WTC11 (cell line): ENCODE results near the gene SH3YL1. TPM values are rescaled to one million over a fixed set of nuclear protein-coding genes. Genes with fewer than 3 reads are reported as not detected.

Source experiments
- ATAC-seq: fragments of 200-7000 bp; cut with Tn5 transposase; 2 replicates; pipeline ENCODE4 v1.10.0; 2021; ENCODE audit warnings: mild to moderate bottlenecking, moderate library complexity
- CTCF ChIA-PET: fragments of 300-600 bp; sonication (Branson Sonifier 250); formaldehyde crosslinking; loops from one replicate; lab custom pipeline; 2021; ENCODE audit warnings: antibody characterized with exemption; lab: Charles Lee
- POLR2A ChIA-PET: fragments of 350-600 bp; sonication (Branson Sonifier 250); formaldehyde crosslinking; loops from one replicate; lab custom pipeline; 2021; ENCODE audit warnings: antibody characterized with exemption; lab: Charles Lee
- DNase-seq: peaks from one replicate; pipeline ENCODE4 v3.0.0; 2021; ENCODE audit warnings: low spot score
- H3K27ac Mint-ChIP-seq: 2 replicates; pipeline ENCODE4 v1.8.0; 2021; ENCODE audit warnings: mixed read lengths
- H3K27me3 Mint-ChIP-seq: 2 replicates; pipeline ENCODE4 v1.8.0; 2021; ENCODE audit warnings: low read depth, mild to moderate bottlenecking, moderate library complexity, mixed read lengths
- H3K36me3 Mint-ChIP-seq: 2 replicates; pipeline ENCODE4 v1.8.0; 2021; ENCODE audit warnings: mixed read lengths
- H3K4me1 Mint-ChIP-seq: 2 replicates; pipeline ENCODE4 v1.8.0; 2022; ENCODE audit warnings: mixed read lengths
- H3K4me3 Mint-ChIP-seq: 2 replicates; pipeline ENCODE4 v1.8.0; 2021; ENCODE audit warnings: mild to moderate bottlenecking, moderate library complexity, mixed read lengths
- H3K9me3 Mint-ChIP-seq: 2 replicates; pipeline ENCODE4 v1.8.0; 2021; ENCODE audit warnings: mixed read lengths
- ARID4B ChIP-seq: sonication (generic); formaldehyde crosslinking; IDR thresholded peaks from 2 replicates; pipeline ENCODE4 v1.8.0; 2023; ENCODE audit warnings: missing genetic modification reagents, mild to moderate bottlenecking, borderline replicate concordance
- ATF1 ChIP-seq: sonication (generic); formaldehyde crosslinking; IDR thresholded peaks from 2 replicates; pipeline ENCODE4 v1.8.1; 2023; ENCODE audit warnings: mild to moderate bottlenecking, moderate library complexity, missing genetic modification reagents
- ATF6 ChIP-seq: sonication (generic); formaldehyde crosslinking; IDR thresholded peaks from 2 replicates; pipeline ENCODE4 v1.8.1; 2023; ENCODE audit warnings: mild to moderate bottlenecking, missing genetic modification reagents
- ELF4 ChIP-seq: sonication (generic); formaldehyde crosslinking; IDR thresholded peaks from 2 replicates; pipeline ENCODE4 v1.8.1; 2022; ENCODE audit warnings: low read depth, mild to moderate bottlenecking, moderate library complexity, missing genetic modification reagents
- FOXP1 ChIP-seq: sonication (generic); formaldehyde crosslinking; IDR thresholded peaks from 2 replicates; pipeline ENCODE4 v1.8.0; 2022; ENCODE audit warnings: missing genetic modification reagents, mild to moderate bottlenecking, moderate library complexity, borderline replicate concordance
- IRF1 ChIP-seq: sonication (generic); formaldehyde crosslinking; IDR thresholded peaks from 2 replicates; pipeline ENCODE4 v1.8.0; 2023; ENCODE audit warnings: missing genetic modification reagents
- MYBL2 ChIP-seq: sonication (generic); formaldehyde crosslinking; IDR thresholded peaks from 2 replicates; pipeline ENCODE4 v1.8.1; 2023; ENCODE audit warnings: mild to moderate bottlenecking, moderate library complexity, missing genetic modification reagents
- SMAD3 ChIP-seq: sonication (generic); formaldehyde crosslinking; IDR thresholded peaks from 2 replicates; pipeline ENCODE4 v1.8.0; 2022; ENCODE audit warnings: missing genetic modification reagents, mild to moderate bottlenecking, borderline replicate concordance
- TEAD1 ChIP-seq: sonication (generic); formaldehyde crosslinking; IDR thresholded peaks from 2 replicates; pipeline ENCODE4 v1.8.0; 2022; ENCODE audit warnings: mild to moderate bottlenecking, missing genetic modification reagents
- ZMAT4 ChIP-seq: fragments of 250-450 bp; sonication (Bioruptor Pico); IDR thresholded peaks from 2 replicates; pipeline ENCODE4 v1.9.0; 2021; ENCODE audit warnings: mild to moderate bottlenecking
- ZNF138 ChIP-seq: sonication (generic); formaldehyde crosslinking; conservative IDR thresholded peaks from 2 replicates; pipeline ENCODE4 v1.8.1; 2022; ENCODE audit warnings: mild to moderate bottlenecking, moderate library complexity, missing genetic modification reagents
- ZNF317 ChIP-seq: sonication (generic); formaldehyde crosslinking; IDR thresholded peaks from 2 replicates; pipeline ENCODE4 v1.8.1; 2023; ENCODE audit warnings: low read depth, mild to moderate bottlenecking, moderate library complexity, missing genetic modification reagents, borderline replicate concordance
- total RNA-seq: library from RNA; stranded (reverse); gene quantifications from 3 replicates; pipeline ENCODE4 v1.2.3, GENCODE V29; 2021
- TF ChIP-seq, protein P1 (sequence below): sonication (generic); formaldehyde crosslinking; IDR thresholded peaks from 2 replicates; pipeline ENCODE4 v1.8.0; 2022; ENCODE audit warnings: mild to moderate bottlenecking, missing genetic modification reagents

Gene SH3YL1
- total RNA-seq, 1 experiment from 2014 or later = 26.4 TPM

GRCh38 chr2:275466-275865 is 11.6 kb upstream of the SH3YL1 start (continued):
- TF ChIP-seq ZNF317 (CRISPR knock-in tag) (no peak), ELF4 (CRISPR knock-in tag) (no peak), ATF1 (CRISPR knock-in tag) (no peak), TEAD1 (no peak)

DNA sequence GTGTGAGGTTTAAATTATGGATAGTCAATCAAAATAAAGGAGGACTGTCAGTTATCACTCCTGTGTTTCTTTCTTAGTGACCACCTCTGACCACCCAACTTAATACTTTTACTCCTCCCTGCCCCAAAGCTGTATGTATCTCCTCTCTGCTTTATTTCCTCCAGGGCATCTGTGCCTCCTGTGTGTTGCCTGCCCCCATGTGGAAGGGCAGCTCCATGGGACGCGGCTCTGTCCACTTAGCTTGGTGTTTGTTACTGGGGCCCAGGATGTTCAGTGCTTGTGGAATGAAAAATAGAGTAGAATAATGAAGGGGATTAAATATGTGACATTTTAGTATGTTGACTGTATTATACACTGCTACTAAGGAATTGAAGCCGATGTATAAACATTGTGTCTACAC is 10.7 kb upstream of the SH3YL1 start:
- no peak overlapping the region for H3K27ac Mint-ChIP-seq
- TF ChIP-seq IRF1 (CRISPR knock-in tag) (no peak), FOXP1 (CRISPR knock-in tag) (no peak), MYBL2 (CRISPR knock-in tag) (no peak), ZNF138 (no peak), SMAD3 (CRISPR knock-in tag) (no peak), ZMAT4 (CRISPR knock-in tag) (no peak)
- TF ChIP-seq, protein P1, sequence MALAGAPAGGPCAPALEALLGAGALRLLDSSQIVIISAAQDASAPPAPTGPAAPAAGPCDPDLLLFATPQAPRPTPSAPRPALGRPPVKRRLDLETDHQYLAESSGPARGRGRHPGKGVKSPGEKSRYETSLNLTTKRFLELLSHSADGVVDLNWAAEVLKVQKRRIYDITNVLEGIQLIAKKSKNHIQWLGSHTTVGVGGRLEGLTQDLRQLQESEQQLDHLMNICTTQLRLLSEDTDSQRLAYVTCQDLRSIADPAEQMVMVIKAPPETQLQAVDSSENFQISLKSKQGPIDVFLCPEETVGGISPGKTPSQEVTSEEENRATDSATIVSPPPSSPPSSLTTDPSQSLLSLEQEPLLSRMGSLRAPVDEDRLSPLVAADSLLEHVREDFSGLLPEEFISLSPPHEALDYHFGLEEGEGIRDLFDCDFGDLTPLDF (CRISPR knock-in tag) = no peak
- TF ChIP-seq, all 79 proteins: peak for 0
- H3K4me1 Mint-ChIP-seq = peaks cover 12% of the 10 kb centered on the region; the same call in 1 of the 2 replicates
- DNase-seq (peak; percentile 19), ATAC-seq (peak; percentile 55)
- POLR2A ChIA-PET = no interaction called here
- H3K9me3 Mint-ChIP-seq = no peaks in the 10 kb centered on the region
- no peak overlapping the region for H3K4me3 Mint-ChIP-seq
- no peaks in the 10 kb centered on the region for H3K27me3 Mint-ChIP-seq
- peaks cover 48% of the 10 kb centered on the region for H3K36me3 Mint-ChIP-seq
- CTCF ChIA-PET = interaction anchor here (0.7 to 2.4 kb wide), 10 partner anchors 10 to 257 kb away, joined by 3 to 7 read pairs (median 4); partner anchors contain the start of genes ACP1 and ALKAL2

- Mint-ChIP-seq H3K9me3 (no peaks in the 10 kb centered on the region), H3K27ac (no peak overlapping the region), H3K4me1 (peaks cover 16% of the 10 kb centered on the region; the same call in 1 of the 2 replicates), H3K36me3 (peaks cover 38% of the 10 kb centered on the region), H3K27me3 (no peaks in the 10 kb centered on the region), H3K4me3 (no peak overlapping the region)
- ChIA-PET CTCF (no interaction called here), POLR2A (no interaction called here)
- ATAC-seq (no peak), DNase-seq (no peak)
- TF ChIP-seq ARID4B = no peak
- TF ChIP-seq ATF6 (CRISPR knock-in tag) = no peak
These were observed 9.5 kb upstream of the SH3YL1 start for GRCh38 chr2:273333-273732.
